Esophagus squamous epithelium (tissue), 5 donors: Measurements from ENCODE around the gene CLTCL1. TPM values are rescaled to one million over a fixed set of nuclear protein-coding genes. Genes with fewer than 3 reads are reported as not detected.

ENCODE experiments used
- DNase-seq: peaks from one replicate; lab custom pipeline; 2025; lab: John Stamatoyannopoulos, UW
- H3K27ac ChIP-seq, 4 donors: fragments of 200-600 bp; sonication (generic); one replicate each; pipeline ENCODE4 v1.5.1; 2016 to 2019; ENCODE audit warnings: mild to moderate bottlenecking in 1 of 4
- H3K27me3 ChIP-seq, 4 donors: fragments of 200-600 bp; sonication (generic); 1 replicate in 3 of 4; 2 replicates in 1 of 4; pipeline versions ENCODE4 v1.5.1 to v1.6.0; 2017 to 2021; ENCODE audit warnings: antibody characterized with exemption in 1 of 4
- H3K36me3 ChIP-seq, 3 donors: fragments of 200-600 bp; sonication (generic); one replicate each; pipeline ENCODE4 v1.5.1; 2016 to 2019
- H3K4me1 ChIP-seq, 3 donors: fragments of 200-600 bp; sonication (generic); one replicate each; pipeline ENCODE4 v1.5.1; 2017 to 2019
- H3K4me3 ChIP-seq, 4 donors: fragments of 200-600 bp; sonication (generic); 1 replicate in 3 of 4; 2 replicates in 1 of 4; pipeline ENCODE4 v1.5.1; 2016 to 2019; ENCODE audit warnings: mild to moderate bottlenecking in 2 of 4, moderate library complexity in 1 of 4
- H3K9me3 ChIP-seq, 3 donors: fragments of 200-600 bp; sonication (generic); one replicate each; pipeline ENCODE4 v1.5.1; 2016 to 2019
- CTCF ChIP-seq, 6 experiments: fragments of 450-650 bp in 4 of 6; fragments of 200-600 bp in 2 of 6; sonication (generic) in 2 of 6; IDR thresholded peaks; one replicate each; pipeline ENCODE4 v1.5.1; 2016 to 2019; ENCODE audit warnings: antibody characterized with exemption in 6 of 6, mild to moderate bottlenecking in 4 of 6, moderate library complexity in 4 of 6
- POLR2A ChIP-seq, 4 donors: fragments of 450-650 bp; IDR thresholded peaks; one replicate each; pipeline ENCODE4 v1.6.1; 2017; ENCODE audit warnings: antibody characterized with exemption in 4 of 4, mild to moderate bottlenecking in 4 of 4, moderate library complexity in 3 of 4
- WGBS, 2 donors: methylation state at CpG; one replicate each; pipeline ENCODE4 v1.1.5; 2018; 5-methylcytosine and 5-hydroxymethylcytosine counted together
- intact Hi-C: fragments of 100-400 bp; cut with DNase I; formaldehyde crosslinking; loops from one replicate; pipeline ENCODE4 v1.15.0; 2022
- total RNA-seq, 4 donors: library from RNA; depleted of rRNA; stranded (reverse); fragments of >200 nt; gene quantifications; one replicate each; pipeline ENCODE4 v1.1.0, GENCODE V29; 2016
- donor health status: DM: yes; HTN: yes; CAD: no.

The CLTCL1 gene
- total RNA-seq, 4 donors from 2014 or later = 3.0 to 7.7 (median 5.1) TPM

GRCh38 chr22:19149047-19149883 is 142.3 kb downstream of the CLTCL1 start:
- Histone ChIP-seq H3K27ac (no peak overlapping the region), H3K4me1 (peaks cover 6 to 26% (median 18%) of the 10 kb centered on the region in 3 donors), H3K36me3 (no peaks in the 10 kb centered on the region), H3K27me3 (peaks cover 7 to 73% (median 27%) of the 10 kb centered on the region in 4 donors), H3K9me3 (peaks cover 0 to 6% (median 0%) of the 10 kb centered on the region in 3 donors), H3K4me3 (peak overlapping the region; percentile 5 to 59 (median 30))
- 6 to 8% methylated on average over 9 to 29 of the region's 92 CpGs for WGBS, 2 donors
- no peak for DNase-seq
- TF ChIP-seq CTCF (IDR thresholded peaks at IDR 0.05) = no peak
- intact Hi-C loops = no loop called here

GRCh38 chr22:19148417-19149046 is 143.0 kb downstream of the CLTCL1 start:
- no peak for DNase-seq
- H3K9me3 ChIP-seq = peaks cover 0 to 6% (median 0%) of the 10 kb centered on the region in 3 donors
- no peak overlapping the region for H3K27ac ChIP-seq
- intact Hi-C loops = no loop called here
- 51 to 83% methylated on average over 1 to 13 of the region's 33 CpGs for WGBS, 2 donors
- H3K4me1 ChIP-seq = peaks cover 10 to 33% (median 23%) of the 10 kb centered on the region in 3 donors
- H3K27me3 ChIP-seq = peaks cover 7 to 66% (median 25%) of the 10 kb centered on the region in 4 donors
- no peaks in the 10 kb centered on the region for H3K36me3 ChIP-seq
- TF ChIP-seq CTCF (IDR thresholded peaks at IDR 0.05) (no peak), POLR2A (IDR thresholded peaks at IDR 0.05) (no peak)
- H3K4me3 ChIP-seq = peak overlapping the region in 1 of 4 donors; percentile 59

- WGBS, 2 donors = 41 to 45% methylated on average over 6 to 9 of the region's 9 CpGs
- H3K4me3 ChIP-seq = no peak overlapping the region
- H3K27ac ChIP-seq = no peak overlapping the region
- no peak for DNase-seq
- H3K27me3 ChIP-seq = peaks cover 7 to 54% (median 25%) of the 10 kb centered on the region in 4 donors
- TF ChIP-seq CTCF (IDR thresholded peaks at IDR 0.05) (no peak), POLR2A (IDR thresholded peaks at IDR 0.05) (no peak)
- peaks cover 0 to 6% (median 0%) of the 10 kb centered on the region in 3 donors for H3K9me3 ChIP-seq
- peaks cover 18 to 42% (median 25%) of the 10 kb centered on the region in 3 donors for H3K4me1 ChIP-seq
- intact Hi-C loops = no loop called here
- peaks cover 0 to 6% (median 4%) of the 10 kb centered on the region in 3 donors for H3K36me3 ChIP-seq
Observed at GRCh38 chr22:19147195-19147780, 144.2 kb downstream of the CLTCL1 start.

- 74 to 85% methylated on average over 7 to 9 of the region's 11 CpGs for WGBS, 2 donors
- intact Hi-C loops = no loop called here
- DNase-seq = no peak
- TF ChIP-seq POLR2A (IDR thresholded peaks at IDR 0.05) (no peak), CTCF (IDR thresholded peaks at IDR 0.05) (no peak)
- Histone ChIP-seq H3K4me3 (no peak overlapping the region), H3K9me3 (peaks cover 0 to 2% (median 0%) of the 10 kb centered on the region in 3 donors), H3K4me1 (peaks cover 18 to 42% (median 25%) of the 10 kb centered on the region in 3 donors), H3K36me3 (peaks cover 0 to 15% (median 13%) of the 10 kb centered on the region in 3 donors), H3K27ac (no peak overlapping the region), H3K27me3 (peaks cover 7 to 45% (median 20%) of the 10 kb centered on the region in 4 donors)
Observed at GRCh38 chr22:19146215-19146968, 145.1 kb downstream of the CLTCL1 start.
